Measurements from ENCODE around the gene COX20.

- TF ChIP-seq, protein P1, sequence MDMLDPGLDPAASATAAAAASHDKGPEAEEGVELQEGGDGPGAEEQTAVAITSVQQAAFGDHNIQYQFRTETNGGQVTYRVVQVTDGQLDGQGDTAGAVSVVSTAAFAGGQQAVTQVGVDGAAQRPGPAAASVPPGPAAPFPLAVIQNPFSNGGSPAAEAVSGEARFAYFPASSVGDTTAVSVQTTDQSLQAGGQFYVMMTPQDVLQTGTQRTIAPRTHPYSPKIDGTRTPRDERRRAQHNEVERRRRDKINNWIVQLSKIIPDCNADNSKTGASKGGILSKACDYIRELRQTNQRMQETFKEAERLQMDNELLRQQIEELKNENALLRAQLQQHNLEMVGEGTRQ (IDR thresholded peaks at IDR 0.05; ENCODE audit: low read depth, low read length): no peak
- TF ChIP-seq, protein P2, sequence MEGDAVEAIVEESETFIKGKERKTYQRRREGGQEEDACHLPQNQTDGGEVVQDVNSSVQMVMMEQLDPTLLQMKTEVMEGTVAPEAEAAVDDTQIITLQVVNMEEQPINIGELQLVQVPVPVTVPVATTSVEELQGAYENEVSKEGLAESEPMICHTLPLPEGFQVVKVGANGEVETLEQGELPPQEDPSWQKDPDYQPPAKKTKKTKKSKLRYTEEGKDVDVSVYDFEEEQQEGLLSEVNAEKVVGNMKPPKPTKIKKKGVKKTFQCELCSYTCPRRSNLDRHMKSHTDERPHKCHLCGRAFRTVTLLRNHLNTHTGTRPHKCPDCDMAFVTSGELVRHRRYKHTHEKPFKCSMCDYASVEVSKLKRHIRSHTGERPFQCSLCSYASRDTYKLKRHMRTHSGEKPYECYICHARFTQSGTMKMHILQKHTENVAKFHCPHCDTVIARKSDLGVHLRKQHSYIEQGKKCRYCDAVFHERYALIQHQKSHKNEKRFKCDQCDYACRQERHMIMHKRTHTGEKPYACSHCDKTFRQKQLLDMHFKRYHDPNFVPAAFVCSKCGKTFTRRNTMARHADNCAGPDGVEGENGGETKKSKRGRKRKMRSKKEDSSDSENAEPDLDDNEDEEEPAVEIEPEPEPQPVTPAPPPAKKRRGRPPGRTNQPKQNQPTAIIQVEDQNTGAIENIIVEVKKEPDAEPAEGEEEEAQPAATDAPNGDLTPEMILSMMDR (conservative IDR thresholded peaks at IDR 0.05; ENCODE audit: low read depth, low read length): no peak
- TF ChIP-seq POLR2A (IDR thresholded peaks at IDR 0.05; ENCODE audit: low read depth, low read length): no peak
- no peak for TF ChIP-seq CEBPB (IDR thresholded peaks at IDR 0.05; ENCODE audit: low read depth, low read length)
- TF ChIP-seq MAFK (IDR thresholded peaks at IDR 0.05; ENCODE audit: low read depth, low read length): no peak
- TF ChIP-seq RAD21 (IDR thresholded peaks at IDR 0.05; ENCODE audit: low read length): no peak
- no peak for TF ChIP-seq MAZ (IDR thresholded peaks at IDR 0.05; ENCODE audit: borderline replicate concordance, low read depth, low read length)
- no peak for TF ChIP-seq MXI1 (IDR thresholded peaks at IDR 0.05; ENCODE audit: borderline replicate concordance, low read depth, low read length)
Measured at GRCh38 chr1:244854865-244855578, 19.6 kb downstream of the COX20 start.

Measured in IMR-90 (cell line).